Measurements from ENCODE around the gene SPIRE1.
"Not testable (repeated sequence)": the region's sequence is repeated elsewhere in the genome, so short reads cannot be mapped to it uniquely, and the experiment has no call there.

SPIRE1 gene

DNA sequence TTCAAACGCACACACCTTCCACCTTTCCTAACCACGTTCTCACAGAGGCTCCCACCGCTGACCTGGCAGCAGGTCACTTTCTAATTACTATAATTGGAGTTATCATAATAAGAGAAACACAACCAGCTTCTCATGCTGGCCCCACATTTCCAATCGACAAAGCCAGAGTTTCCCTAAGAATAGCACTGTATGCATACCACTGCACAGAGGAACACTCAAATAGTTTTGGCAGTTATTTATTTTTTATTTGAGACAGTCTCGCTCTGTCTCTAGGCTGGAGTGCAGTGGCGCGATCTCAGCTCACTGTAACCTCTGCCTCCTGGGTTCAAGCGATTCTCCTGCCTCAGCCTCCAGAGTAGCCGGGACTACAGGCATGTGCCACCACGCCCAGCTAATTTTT is 176.0 kb downstream of the SPIRE1 start:
- not testable (repeated sequence) for DNase-seq

GRCh38 chr18:12479982-12480381 is 177.9 kb downstream of the SPIRE1 start:
- no peak for DNase-seq

GRCh38 chr18:12479536-12479935 is 178.4 kb downstream of the SPIRE1 start:
- no peak for DNase-seq

DNA sequence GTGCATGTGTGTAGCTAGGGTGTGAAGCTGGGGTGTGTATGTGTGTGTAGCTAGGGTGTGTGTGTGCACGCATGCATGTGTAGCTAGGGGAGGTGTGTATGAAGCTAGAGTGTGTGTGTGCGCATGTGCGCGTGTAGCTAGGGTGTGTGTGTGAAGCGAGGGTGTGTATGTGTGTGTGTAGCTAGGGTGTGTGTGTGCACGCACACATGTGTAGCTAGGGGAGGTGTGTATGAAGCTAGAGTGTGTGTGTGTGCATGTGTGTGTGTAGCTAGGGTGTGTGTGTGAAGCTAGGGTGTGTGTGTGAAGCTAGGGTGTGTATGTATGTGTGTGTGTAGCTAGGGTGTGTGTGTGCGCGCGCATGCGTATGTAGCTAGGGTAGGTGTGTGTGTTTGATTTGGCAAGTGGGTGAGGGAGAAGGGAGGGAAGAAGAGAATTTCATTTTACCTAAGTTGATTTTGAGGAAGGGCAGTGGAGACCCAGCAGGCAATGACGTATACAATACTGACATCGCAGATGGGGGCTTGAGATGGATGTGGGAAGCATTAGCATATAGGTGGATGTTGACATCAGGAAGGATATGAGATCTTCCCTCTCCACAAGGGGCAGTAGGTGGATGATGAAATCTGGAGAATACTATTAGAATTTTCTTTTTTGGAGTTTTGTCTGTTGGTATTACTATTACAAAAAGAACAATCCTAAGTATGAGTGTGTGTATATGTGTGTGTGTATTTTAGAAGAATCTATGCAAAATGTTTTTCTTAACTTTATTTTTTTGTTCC is 179.4 kb downstream of the SPIRE1 start:
- no peak for DNase-seq

- DNase-seq = no peak
Observed at GRCh38 chr18:12477606-12478005, 180.3 kb downstream of the SPIRE1 start.

- DNase-seq = no peak
Observed at GRCh38 chr18:12476955-12477354, 181.0 kb downstream of the SPIRE1 start.

DNA sequence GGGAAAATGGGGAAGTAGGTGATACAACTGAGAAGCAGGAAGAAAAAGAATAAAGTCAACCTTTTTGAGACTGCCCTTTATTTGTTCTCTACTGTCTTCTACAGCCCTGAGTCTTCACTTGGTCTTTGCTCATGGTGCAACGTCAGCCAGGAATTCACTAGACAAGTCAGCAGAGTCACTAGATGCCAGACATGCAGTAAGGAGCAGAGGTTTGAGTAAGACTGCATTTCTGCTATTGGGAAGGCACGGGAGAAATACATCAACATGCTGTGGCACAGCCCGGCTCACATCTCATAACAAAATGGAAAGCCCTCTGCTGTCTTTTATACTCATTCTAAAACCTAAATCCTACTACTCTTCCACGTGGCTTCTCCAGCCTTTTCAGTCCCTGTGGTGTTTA is 183.0 kb downstream of the SPIRE1 start:
- DNase-seq = no peak

DNA sequence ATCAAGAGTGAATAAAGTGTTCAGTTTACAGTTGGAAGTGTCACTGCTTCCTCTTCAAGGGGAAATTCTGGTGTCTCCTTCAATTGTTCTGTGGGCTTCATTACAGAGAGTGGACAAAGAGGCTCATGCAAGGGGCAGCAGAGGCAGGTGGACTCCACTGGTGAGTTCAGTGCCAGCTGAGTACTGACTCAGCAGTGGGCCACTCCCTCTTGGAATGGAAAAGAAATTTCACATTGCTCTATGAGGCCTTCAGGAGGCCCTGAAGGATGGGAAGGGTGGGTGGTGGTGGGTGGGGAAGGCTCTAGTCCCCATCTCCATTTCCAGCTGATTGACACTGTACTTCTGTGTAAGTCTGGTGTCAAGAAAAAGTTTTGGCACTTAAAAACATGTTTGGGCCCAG is 183.8 kb downstream of the SPIRE1 start:
- no peak for DNase-seq

DNA sequence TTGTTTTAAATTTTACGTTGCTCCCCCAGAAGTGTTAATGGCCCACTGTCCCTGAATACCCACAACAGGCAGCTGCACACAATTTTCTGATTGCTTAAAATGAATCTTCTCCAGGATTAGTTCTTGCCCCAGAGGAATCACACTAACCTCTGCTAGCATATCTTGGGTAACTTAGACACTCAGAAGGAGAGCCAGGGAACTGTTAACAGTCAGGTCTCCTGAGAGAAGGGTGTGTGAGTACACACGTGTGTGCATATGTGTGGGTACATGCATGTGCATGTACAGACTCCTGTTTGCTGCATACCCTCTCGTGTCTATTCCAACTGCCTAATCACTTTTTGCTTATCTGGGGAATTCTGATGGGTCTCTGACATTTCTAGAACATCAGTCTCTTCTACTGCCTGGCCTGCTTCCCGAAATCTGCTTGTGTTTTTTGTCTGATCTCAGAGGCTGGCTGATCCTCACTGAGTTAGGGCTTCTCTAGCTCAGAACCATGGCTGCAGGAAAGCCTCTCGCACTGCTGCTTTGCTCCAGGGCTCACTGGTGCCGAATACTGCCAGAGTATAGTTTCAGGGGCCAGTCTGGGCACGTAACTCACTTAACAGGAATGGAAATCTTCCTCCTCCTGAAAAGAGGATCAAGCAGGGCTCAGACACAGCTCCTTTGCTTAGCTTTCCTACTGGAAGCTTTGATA is 187.4 kb downstream of the SPIRE1 start:
- no peak for DNase-seq

- DNase-seq = no peak
Observed at GRCh38 chr18:12468445-12468844, 189.5 kb downstream of the SPIRE1 start.

GRCh38 chr18:12464731-12465130 is 193.2 kb downstream of the SPIRE1 start:
- no peak for DNase-seq

- DNase-seq = no peak
Observed at GRCh38 chr18:12463191-12463590, 194.7 kb downstream of the SPIRE1 start.

DNA sequence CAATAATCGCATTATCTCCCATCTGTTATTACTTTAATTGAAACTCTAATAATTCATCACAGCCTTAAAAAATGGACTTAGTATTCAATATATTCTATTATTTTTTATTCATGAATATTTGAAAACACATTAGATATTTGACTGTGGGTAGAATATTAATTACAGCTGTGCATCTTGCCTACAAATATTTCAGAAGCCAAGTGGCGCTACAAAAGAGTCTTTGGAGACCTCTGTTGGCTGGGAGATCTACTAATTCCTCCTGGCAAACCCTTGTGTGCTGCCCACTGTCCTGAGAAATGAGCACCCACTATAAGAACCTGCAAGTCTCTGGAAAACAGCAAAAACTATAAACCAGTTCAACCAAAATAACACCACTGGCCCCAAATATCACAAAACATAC is 195.7 kb downstream of the SPIRE1 start:
- no peak for DNase-seq

DNA sequence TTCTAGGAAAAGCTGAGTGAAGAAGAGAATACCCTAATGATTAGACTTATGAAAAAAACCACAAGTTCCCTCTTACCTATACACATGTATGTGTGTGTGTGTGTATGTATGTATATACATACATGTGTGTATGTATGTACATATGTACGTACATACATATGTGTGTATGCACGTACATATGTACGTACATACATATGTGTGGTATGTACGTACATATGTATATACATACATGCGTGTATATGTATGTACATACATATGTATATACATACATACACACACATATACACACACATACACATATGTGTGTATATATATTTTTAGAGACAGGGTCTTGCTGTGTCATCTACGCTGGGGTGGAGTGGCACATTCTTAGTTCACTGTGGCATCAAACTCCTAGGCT is 196.6 kb downstream of the SPIRE1 start:
- DNase-seq = no peak

DNA sequence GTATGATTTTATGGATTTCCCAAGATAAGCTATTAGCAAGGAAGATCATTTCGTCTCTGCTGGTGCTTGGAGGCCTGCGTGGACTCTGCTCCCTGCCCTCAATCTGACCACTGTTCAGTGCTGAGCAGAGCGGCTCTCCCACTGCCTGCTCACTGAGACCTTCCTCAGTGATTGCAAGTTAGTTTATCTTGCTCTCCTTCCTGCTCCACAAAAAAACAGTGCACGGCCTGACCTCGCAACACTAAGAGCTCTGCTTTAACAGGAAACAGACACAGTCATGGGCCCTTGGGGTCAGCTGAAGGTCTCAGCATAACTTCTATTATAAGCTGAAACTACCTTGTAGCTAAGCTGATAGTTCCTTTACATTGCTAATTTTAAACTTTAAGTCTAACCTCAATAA is 197.0 kb downstream of the SPIRE1 start:
- no peak for DNase-seq

DNA sequence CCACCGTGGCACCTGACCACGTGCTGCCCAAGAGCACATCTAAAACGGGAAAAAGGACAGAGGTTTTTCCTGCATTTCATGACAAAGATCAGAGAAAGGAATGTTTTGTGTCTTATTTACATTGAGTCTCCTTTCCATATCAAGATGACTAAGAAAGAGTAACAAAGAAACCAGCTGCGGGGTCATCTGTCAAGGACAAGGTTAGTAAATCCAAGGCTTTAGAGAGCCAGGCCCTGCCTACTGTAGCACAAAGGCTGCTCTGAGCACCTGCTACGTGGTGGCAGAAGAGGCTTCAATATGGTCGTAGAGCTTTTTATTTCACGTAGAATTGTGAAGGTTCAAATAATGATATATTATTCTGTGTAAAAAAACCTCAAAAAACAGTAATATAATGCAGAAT is 199.1 kb downstream of the SPIRE1 start:
- DNase-seq = no peak

GRCh38 chr18:12456441-12456840 is 201.5 kb downstream of the SPIRE1 start:
- no peak for DNase-seq

- DNase-seq = no peak
Observed at GRCh38 chr18:12455496-12455895, 202.4 kb downstream of the SPIRE1 start.

DNA sequence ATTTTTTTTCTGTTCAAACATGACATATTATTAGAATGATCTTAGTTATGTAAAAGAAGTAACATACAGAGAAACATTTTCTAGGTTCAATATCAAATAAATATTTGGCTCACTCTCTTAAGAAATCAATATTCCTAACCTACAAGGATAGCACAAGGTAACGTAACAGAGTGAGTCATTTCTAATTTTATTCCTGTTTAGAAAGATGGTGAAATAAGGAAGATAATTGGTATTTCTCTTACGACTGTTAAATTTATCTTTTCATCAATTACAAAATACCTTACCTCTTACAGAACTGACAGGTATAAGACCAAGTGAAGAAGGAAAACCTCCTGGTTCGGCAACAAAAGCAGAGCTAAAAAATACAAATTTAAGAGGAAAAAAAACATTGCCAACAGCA is 205.1 kb downstream of the SPIRE1 start:
- no peak for DNase-seq

- DNase-seq = no peak
Observed at GRCh38 chr18:12451428-12451827, 206.5 kb downstream of the SPIRE1 start.

DNA sequence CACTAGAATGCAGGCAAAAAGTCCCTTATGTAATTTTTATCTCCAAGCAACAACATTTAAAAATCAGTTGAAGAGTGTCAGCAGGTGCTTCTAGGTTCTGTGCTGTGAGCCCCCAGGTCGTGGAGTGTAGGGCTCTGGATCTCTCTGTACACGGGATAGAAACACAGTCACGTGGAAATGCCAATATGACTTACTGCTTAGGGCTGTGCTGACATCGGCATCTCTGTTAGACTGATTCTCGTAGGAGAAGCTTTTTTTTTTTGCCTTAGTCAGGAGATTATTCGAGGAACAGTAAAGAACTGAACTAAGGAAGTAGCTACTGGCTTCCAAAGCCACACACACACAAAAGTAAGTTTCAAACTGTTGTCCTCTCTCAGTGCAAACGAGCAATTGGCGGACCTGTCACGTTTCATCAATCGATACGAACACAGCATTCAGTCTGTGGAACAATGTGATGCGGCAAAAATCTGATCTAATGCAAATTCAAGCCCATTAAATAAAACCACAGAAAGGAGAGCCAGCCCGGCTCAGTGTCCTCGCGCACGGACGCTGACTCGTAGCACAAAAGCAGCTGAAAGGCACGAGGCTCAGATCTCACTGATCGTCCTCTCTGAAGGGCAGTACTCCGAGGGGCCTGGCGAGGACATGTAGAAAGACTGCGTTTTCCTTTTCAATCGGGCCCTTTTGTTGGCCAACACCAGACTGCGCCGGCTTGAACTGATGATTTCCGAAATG is 208.7 kb downstream of the SPIRE1 start:
- DNase-seq = no peak

- no peak for DNase-seq
Observed at GRCh38 chr18:12445554-12445953, 212.4 kb downstream of the SPIRE1 start.

- DNase-seq = no peak
Observed at GRCh38 chr18:12443551-12443950, 214.4 kb downstream of the SPIRE1 start.

DNA sequence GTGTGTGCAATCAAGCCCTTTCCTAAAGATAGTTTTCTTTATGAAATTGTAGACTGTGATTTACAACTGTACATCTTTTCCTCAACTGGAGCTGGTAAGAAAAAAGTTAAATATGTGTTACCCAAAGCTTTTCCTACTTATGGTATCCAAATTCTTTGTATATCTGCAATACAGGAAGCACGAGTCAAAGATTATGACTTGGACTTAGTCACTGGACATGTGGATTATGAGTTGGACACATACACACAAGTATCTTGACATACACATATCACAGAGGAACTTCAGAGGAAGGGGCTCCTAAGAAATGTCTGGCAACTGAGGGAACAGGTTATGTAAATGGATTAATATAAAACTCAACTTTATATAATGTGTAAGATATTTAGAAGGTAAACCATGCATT is 215.0 kb downstream of the SPIRE1 start:
- DNase-seq = no peak
